ENCODE results near the gene SLC25A1.

DNA sequence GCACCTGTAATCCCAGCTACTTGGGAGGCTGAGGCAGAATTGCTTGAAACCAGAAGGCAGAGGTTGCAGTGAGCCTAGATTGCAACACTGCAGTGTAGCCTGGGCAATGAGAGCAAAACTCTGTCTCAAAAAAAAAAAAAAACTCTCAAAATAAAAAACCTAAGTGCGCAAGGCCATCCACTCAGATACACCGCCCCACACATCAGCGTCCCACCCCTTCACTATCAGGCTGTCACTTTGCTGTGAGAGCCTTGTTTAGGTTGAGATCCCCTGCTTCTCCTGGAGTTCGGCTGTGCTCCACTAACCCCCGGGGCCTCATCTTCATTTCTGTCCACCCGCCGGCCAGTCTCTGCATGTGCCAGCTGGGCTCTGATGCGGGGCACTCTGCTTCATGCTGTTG is 12.1 kb downstream of the SLC25A1 start:
- no peak for TF ChIP-seq RFX5 (IDR thresholded peaks at IDR 0.05; ENCODE audit: borderline replicate concordance, low read depth, low read length)
- TF ChIP-seq EZH2 (IDR thresholded peaks at IDR 0.05; ENCODE audit: low read depth, low read length, severe bottlenecking), result no peak

All from H1 (cell line).